KOPT-K1 (cell line): Measurements from ENCODE around the gene MOK.
"Not testable (repeated sequence)": the region's sequence is repeated elsewhere in the genome, so short reads cannot be mapped to it uniquely, and the experiment has no call there.

Experiments used
- H3K27ac ChIP-seq: fragments of 200-600 bp; sonication (generic); 2 replicates; pipeline ENCODE4 v1.5.1; 2016; ENCODE audit warnings: antibody characterized with exemption, mild to moderate bottlenecking, low read depth, low read length; ENCODE audit not compliant: poor library complexity, severe bottlenecking
- H3K36me3 ChIP-seq: fragments of 200-600 bp; sonication (generic); 2 replicates; pipeline ENCODE4 v1.5.1; 2017; ENCODE audit warnings: antibody characterized with exemption, mild to moderate bottlenecking, low read length, moderate library complexity; ENCODE audit not compliant: insufficient read depth
- H3K9me3 ChIP-seq: fragments of 200-600 bp; sonication (generic); 2 replicates; pipeline ENCODE4 v1.5.1; 2017; ENCODE audit warnings: antibody characterized with exemption, low read length, mild to moderate bottlenecking; ENCODE audit not compliant: insufficient read depth, poor library complexity, severe bottlenecking

The MOK gene

DNA sequence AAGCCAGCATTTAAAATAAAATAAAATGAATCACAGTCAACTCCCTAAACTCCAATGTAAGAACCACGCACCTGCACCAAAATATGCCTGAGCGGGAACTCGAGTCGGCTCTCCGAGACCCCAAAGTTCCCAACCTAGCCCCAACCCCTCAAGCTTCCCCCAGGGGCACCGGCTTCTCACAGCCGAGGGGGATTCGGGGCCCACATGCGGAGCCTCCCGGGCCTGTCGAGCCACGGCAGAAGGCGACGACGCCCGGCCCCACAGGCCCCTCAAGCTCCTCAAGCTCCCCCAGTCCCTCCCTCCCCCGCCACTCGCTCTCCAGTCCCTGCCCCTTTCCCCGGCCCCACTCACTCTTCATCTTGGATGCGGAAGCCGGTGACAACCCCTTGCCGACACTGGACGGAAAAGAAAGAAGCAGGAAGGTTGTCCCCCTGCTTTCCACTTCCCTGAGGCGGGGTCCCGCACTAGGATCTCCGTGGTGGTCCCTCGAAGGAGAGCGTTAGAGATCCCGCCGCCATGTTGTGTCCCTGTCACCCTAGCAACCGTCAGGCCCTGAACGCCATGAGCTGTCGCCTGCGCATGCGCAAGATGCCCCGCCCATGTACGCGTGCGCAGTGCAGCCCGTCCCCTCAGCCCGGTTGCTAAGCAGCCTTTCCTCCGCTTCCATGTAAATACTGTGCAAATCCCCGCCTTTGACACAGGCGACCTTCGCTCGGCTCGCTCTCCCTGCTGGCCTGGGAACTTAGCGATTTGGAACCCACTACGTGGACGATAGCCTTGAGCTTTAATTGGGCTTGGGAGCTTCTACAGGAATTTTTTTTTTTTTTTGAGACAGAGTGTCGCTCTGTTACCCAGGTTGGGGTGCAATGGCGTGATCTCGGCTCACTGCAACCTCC is at the start of gene MOK:
Gene MOK, minus strand, starts transcription at position 554 of the 896 bp plus-strand sequence. Its CDS starts 196 bp downstream, at position 358.
- H3K9me3 ChIP-seq: no peaks in the 10 kb centered on the region
- no peaks in the 10 kb centered on the region for H3K36me3 ChIP-seq
- no peak within 1 kb of the TSS for H3K27ac ChIP-seq

- Histone ChIP-seq H3K36me3 (peaks cover 86% of the 10 kb centered on the region), H3K9me3 (no peaks in the 10 kb centered on the region), H3K27ac (no peak overlapping the region)
Observed at GRCh38 chr14:102353126-102353619, 48.2 kb upstream of the MOK start.

DNA sequence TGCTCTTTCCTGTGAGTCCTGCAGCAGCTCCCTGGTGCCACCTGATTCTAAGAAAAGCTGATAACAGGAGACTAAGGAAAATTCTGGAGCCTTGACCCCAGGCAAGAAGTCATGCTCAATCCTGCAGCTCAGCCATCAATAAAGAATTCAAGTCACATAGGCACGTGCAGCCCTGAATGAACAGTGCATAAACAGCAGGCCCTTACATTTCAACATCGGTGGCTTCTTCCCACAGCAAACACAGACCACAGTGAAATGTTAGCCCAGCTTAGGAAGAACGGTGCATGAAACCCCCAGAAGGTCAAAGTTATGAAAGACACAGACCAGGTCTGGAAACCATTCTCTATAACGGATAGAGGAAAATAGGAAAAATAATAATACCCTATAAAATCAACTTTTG is 47.2 kb upstream of the MOK start:
- peaks cover 86% of the 10 kb centered on the region for H3K36me3 ChIP-seq
- no peak overlapping the region for H3K27ac ChIP-seq
- no peaks in the 10 kb centered on the region for H3K9me3 ChIP-seq

DNA sequence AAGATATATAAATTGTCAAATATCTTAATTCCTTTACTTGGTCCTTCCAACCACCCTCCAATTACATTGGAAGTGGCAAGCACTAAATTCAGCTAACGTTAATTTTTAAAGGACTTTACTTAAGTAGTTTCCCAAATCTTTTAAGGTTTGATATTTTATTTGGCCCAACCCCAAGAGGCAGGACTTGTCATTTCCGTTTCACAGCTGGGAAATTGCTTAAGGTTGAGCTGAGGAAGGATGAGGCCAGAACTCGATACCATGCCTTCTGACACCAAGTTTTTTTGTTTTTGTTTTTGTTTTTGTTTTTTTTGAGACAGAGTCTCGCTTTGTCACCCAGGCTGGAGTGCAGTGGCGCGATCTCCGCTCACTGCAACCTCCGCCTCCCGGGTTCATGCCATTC is 46.6 kb upstream of the MOK start:
- H3K36me3 ChIP-seq: peaks cover 86% of the 10 kb centered on the region
- not testable (repeated sequence) for H3K27ac ChIP-seq, H3K9me3 ChIP-seq

DNA sequence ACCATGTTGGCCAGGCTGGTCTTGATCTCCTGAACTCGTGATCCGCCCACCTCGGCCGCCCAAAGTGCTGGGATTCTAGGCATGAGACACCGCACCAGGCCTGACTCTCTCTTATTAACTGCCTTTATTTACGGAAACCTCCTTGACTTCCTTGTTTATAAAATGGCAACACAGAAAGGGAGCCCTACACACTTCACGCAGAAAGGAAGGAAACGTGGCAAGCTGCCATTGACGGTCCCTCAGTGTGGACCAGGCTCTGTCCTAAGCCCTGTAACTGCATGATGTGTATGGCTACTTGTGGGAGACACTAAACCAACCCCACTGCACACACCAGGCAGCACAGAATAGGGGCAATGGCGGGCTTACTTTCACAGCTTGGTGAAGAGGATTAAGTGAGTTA is 46.1 kb upstream of the MOK start:
- Histone ChIP-seq H3K27ac (no peak overlapping the region), H3K36me3 (peaks cover 84% of the 10 kb centered on the region), H3K9me3 (no peaks in the 10 kb centered on the region)

GRCh38 chr14:102348376-102348775 is 43.4 kb upstream of the MOK start:
- H3K36me3 ChIP-seq: peaks cover 84% of the 10 kb centered on the region
- H3K27ac ChIP-seq: no peak overlapping the region
- no peaks in the 10 kb centered on the region for H3K9me3 ChIP-seq

GRCh38 chr14:102346645-102347044 is 41.7 kb upstream of the MOK start:
- H3K36me3 ChIP-seq: peaks cover 87% of the 10 kb centered on the region
- H3K27ac ChIP-seq: no peak overlapping the region
- H3K9me3 ChIP-seq: no peaks in the 10 kb centered on the region

- Histone ChIP-seq H3K9me3 (no peaks in the 10 kb centered on the region), H3K27ac (no peak overlapping the region), H3K36me3 (peaks cover 92% of the 10 kb centered on the region)
Observed at GRCh38 chr14:102345232-102345631, 40.3 kb upstream of the MOK start.

GRCh38 chr14:102344485-102344884 is 39.5 kb upstream of the MOK start:
- Histone ChIP-seq H3K27ac (no peak overlapping the region), H3K9me3 (no peaks in the 10 kb centered on the region), H3K36me3 (peaks cover 89% of the 10 kb centered on the region)

GRCh38 chr14:102344084-102344483 is 39.1 kb upstream of the MOK start:
- Histone ChIP-seq H3K27ac (no peak overlapping the region), H3K36me3 (peaks cover 88% of the 10 kb centered on the region), H3K9me3 (no peaks in the 10 kb centered on the region)

DNA sequence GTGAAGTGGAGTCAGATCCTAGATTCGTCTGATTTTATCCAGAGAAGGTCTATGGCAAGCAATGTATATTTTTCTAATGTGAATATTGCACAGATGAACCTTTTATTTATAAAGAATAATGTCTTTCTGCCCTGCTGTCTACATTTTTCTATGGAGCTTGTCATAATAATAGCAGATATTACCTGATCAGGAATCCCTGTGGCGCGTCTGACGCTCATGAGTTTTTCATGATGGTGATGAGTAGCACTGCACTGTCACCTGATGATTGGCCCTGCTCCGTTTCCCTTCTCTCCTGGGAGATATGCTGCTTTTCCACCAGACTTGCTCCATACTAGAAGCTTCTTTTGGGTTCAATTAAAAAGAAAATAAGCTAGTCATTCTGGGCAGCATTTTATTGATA is 37.3 kb upstream of the MOK start:
- Histone ChIP-seq H3K27ac (no peak overlapping the region), H3K36me3 (peaks cover 83% of the 10 kb centered on the region), H3K9me3 (no peaks in the 10 kb centered on the region)

- Histone ChIP-seq H3K36me3 (peaks cover 83% of the 10 kb centered on the region), H3K9me3 (no peaks in the 10 kb centered on the region), H3K27ac (no peak overlapping the region)
Observed at GRCh38 chr14:102341566-102341965, 36.6 kb upstream of the MOK start.

- Histone ChIP-seq H3K9me3 (no peaks in the 10 kb centered on the region), H3K27ac (no peak overlapping the region), H3K36me3 (peaks cover 73% of the 10 kb centered on the region)
Observed at GRCh38 chr14:102338724-102339123, 33.8 kb upstream of the MOK start.

DNA sequence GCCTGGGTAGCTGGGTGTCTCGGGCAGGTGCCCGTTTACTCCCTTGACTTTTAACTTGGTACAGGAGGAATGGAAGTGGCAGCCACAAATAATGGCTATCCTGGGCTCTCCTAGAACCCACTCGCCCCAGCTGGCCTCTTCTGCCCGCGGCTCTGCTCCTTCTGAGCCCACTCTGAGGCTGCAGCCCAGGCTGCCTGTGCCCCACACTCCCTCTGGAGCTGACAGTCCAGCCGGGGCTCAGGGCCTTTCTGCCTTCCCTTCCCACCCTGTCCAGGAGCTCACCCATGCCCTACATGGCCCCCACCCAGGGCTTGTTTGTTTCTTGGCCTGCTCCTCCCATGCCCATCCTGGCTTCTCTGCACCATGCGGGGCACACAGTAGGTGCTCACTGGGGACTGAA is 30.2 kb upstream of the MOK start:
- H3K27ac ChIP-seq: no peak overlapping the region
- no peaks in the 10 kb centered on the region for H3K9me3 ChIP-seq
- H3K36me3 ChIP-seq: peaks cover 46% of the 10 kb centered on the region; the same call in 1 of the 2 replicates

DNA sequence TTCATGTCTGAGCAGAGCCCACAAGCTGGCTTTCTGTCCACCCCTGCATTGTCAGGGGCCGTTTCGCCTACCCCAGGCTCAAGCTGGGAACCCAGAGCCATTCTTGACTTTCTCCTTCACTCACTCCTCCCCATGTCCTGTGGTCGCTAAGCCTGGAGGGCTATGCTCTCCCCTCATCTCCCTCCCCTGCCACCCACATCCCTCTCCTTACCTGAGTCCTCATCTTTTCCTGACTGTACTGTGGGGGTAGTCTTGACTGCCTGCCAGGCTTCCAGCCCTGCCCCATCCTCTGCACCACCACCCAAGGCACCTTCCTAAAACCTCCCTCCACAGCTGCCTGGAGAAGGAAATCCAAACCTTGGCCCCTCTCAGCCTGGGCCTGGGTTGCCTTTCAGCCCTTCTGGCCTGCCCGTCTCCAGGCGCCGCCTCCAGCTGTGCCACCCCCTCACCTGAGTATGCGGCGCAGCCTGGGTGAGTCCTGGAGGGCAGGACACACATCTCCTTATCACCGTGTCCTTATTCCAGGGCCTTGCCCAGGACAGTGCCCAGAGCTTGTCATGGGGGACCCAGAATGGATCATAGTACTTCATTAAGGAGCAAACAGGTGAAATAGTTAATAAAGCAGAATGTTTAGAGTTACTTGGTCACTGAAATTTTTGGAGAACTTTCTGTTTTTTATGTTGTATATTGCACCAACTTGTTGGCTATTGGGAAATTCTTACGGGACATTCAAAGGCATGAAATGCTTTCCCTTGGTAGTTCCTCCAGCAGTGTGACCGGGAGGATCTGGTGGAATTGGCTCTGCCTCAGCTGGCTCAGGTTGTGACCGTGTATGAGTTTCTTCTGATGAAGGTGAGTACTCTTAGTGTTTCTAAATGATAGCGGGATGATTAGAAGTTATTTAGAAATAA is 29.1 kb upstream of the MOK start:
- Histone ChIP-seq H3K9me3 (no peaks in the 10 kb centered on the region), H3K36me3 (peaks cover 43% of the 10 kb centered on the region; the same call in 1 of the 2 replicates), H3K27ac (no peak overlapping the region)
